GM23338 (cell line): ENCODE measurements around the gene PCDHGA1.

ENCODE experiments used
- CTCF ChIP-seq, 2 experiments: fragments of 200-600 bp in 1 of 2; sonication (generic) in 1 of 2; conservative IDR thresholded peaks; 2 replicates each; pipeline versions ENCODE4 v1.5.1 to v1.6.1; 2016 to 2017; ENCODE audit warnings: antibody characterized with exemption in 2 of 2, low read depth in 2 of 2, mild to moderate bottlenecking in 2 of 2, moderate library complexity in 1 of 2
- EZH2phosphoT487 ChIP-seq: fragments of 200-600 bp; sonication (generic); IDR thresholded peaks from one replicate; pipeline ENCODE4 v1.8.1; 2018; ENCODE audit warnings: antibody characterized with exemption; ENCODE audit not compliant: unreplicated experiment
- POLR2AphosphoS5 ChIP-seq: IDR thresholded peaks from 2 replicates; pipeline ENCODE4 v1.6.1; 2016; ENCODE audit warnings: antibody characterized with exemption, low read depth
- REST ChIP-seq: IDR thresholded peaks from one replicate; pipeline ENCODE4 v1.6.1; 2018; ENCODE audit warnings: antibody characterized with exemption; ENCODE audit not compliant: unreplicated experiment

- TF ChIP-seq POLR2AphosphoS5 (no peak), CTCF (conservative IDR thresholded peaks at IDR 0.05; ENCODE audit: low read depth in 2 of 2) (no peak), REST (no peak), EZH2phosphoT487 (no peak)
Observed at GRCh38 chr5:141393267-141393666, 63.0 kb downstream of the PCDHGA1 start.
